ENCODE results near the gene PSMC5. TPM values are rescaled to one million over a fixed set of nuclear protein-coding genes. Genes with fewer than 3 reads are reported as not detected.

Gene PSMC5
- total and polyA plus RNA-seq, 4 donors, result 51.0 to 87.4 (median 72.2) TPM

DNA sequence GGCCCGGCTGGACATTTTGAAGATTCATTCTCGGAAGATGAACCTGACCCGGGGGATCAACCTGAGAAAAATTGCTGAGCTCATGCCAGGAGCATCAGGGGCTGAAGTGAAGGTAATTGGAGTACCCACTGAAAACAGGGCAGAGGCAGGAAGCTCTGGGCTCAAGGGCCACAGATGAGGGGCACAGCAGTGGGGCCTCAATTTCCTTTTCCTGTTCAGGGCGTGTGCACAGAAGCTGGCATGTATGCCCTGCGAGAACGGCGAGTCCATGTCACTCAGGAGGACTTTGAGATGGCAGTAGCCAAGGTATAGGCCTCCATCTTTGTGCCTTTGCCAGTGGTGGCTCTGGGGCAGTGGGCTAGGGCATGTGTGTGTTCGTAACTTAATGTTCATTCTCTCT, 4.3 kb downstream of the PSMC5 start:
- no peaks in the 10 kb centered on the region for H3K27me3 ChIP-seq (ENCODE audit: control insufficient read depth in 4 of 4, insufficient read depth in 4 of 4, low read length in 3 of 4)
- TF ChIP-seq, protein P1, sequence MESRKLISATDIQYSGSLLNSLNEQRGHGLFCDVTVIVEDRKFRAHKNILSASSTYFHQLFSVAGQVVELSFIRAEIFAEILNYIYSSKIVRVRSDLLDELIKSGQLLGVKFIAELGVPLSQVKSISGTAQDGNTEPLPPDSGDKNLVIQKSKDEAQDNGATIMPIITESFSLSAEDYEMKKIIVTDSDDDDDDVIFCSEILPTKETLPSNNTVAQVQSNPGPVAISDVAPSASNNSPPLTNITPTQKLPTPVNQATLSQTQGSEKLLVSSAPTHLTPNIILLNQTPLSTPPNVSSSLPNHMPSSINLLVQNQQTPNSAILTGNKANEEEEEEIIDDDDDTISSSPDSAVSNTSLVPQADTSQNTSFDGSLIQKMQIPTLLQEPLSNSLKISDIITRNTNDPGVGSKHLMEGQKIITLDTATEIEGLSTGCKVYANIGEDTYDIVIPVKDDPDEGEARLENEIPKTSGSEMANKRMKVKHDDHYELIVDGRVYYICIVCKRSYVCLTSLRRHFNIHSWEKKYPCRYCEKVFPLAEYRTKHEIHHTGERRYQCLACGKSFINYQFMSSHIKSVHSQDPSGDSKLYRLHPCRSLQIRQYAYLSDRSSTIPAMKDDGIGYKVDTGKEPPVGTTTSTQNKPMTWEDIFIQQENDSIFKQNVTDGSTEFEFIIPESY (IDR thresholded peaks at IDR 0.05), result no peak
- TF ChIP-seq RXRA (IDR thresholded peaks at IDR 0.05) (no peak), HNF4A (conservative IDR thresholded peaks at IDR 0.05) (no peak), EGR1 (IDR thresholded peaks at IDR 0.05; ENCODE audit: low read depth in 2 of 2) (no peak), TAF1 (conservative IDR thresholded peaks at IDR 0.05) (no peak)
- TF ChIP-seq, protein P2, sequence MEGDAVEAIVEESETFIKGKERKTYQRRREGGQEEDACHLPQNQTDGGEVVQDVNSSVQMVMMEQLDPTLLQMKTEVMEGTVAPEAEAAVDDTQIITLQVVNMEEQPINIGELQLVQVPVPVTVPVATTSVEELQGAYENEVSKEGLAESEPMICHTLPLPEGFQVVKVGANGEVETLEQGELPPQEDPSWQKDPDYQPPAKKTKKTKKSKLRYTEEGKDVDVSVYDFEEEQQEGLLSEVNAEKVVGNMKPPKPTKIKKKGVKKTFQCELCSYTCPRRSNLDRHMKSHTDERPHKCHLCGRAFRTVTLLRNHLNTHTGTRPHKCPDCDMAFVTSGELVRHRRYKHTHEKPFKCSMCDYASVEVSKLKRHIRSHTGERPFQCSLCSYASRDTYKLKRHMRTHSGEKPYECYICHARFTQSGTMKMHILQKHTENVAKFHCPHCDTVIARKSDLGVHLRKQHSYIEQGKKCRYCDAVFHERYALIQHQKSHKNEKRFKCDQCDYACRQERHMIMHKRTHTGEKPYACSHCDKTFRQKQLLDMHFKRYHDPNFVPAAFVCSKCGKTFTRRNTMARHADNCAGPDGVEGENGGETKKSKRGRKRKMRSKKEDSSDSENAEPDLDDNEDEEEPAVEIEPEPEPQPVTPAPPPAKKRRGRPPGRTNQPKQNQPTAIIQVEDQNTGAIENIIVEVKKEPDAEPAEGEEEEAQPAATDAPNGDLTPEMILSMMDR (IDR thresholded peaks at IDR 0.05; ENCODE audit: low read depth, low read length, missing input control), result no peak
- TF ChIP-seq, protein P3, sequence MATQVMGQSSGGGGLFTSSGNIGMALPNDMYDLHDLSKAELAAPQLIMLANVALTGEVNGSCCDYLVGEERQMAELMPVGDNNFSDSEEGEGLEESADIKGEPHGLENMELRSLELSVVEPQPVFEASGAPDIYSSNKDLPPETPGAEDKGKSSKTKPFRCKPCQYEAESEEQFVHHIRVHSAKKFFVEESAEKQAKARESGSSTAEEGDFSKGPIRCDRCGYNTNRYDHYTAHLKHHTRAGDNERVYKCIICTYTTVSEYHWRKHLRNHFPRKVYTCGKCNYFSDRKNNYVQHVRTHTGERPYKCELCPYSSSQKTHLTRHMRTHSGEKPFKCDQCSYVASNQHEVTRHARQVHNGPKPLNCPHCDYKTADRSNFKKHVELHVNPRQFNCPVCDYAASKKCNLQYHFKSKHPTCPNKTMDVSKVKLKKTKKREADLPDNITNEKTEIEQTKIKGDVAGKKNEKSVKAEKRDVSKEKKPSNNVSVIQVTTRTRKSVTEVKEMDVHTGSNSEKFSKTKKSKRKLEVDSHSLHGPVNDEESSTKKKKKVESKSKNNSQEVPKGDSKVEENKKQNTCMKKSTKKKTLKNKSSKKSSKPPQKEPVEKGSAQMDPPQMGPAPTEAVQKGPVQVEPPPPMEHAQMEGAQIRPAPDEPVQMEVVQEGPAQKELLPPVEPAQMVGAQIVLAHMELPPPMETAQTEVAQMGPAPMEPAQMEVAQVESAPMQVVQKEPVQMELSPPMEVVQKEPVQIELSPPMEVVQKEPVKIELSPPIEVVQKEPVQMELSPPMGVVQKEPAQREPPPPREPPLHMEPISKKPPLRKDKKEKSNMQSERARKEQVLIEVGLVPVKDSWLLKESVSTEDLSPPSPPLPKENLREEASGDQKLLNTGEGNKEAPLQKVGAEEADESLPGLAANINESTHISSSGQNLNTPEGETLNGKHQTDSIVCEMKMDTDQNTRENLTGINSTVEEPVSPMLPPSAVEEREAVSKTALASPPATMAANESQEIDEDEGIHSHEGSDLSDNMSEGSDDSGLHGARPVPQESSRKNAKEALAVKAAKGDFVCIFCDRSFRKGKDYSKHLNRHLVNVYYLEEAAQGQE (IDR thresholded peaks at IDR 0.05), result no peak
- H3K4me1 ChIP-seq (ENCODE audit: control insufficient read depth in 4 of 4, insufficient read depth in 4 of 4, low read length in 3 of 4), result peaks cover 0 to 18% (median 10%) of the 10 kb centered on the region in 4 donors
- H3K4me3 ChIP-seq (ENCODE audit: low read depth in 1 of 3, low read length in 3 of 3), result no peak overlapping the region
- WGBS, result 81% methylated on average over 8 of the region's 8 CpGs
- no peak for DNase-seq (ENCODE audit: low spot score)
- H3K9ac ChIP-seq (ENCODE audit: low read depth in 1 of 2, low read length in 2 of 2), result no peak overlapping the region
- H3K27ac ChIP-seq (ENCODE audit: low read depth in 1 of 2, low read length in 2 of 2), result no peak overlapping the region
- H3K36me3 ChIP-seq (ENCODE audit: control insufficient read depth in 4 of 4, insufficient read depth in 3 of 4, low read depth in 1 of 4, low read length in 3 of 4), result peaks cover 27 to 63% (median 55%) of the 10 kb centered on the region in 4 donors
- H3K9me3 ChIP-seq (ENCODE audit: control insufficient read depth in 4 of 4, low read length in 3 of 4), result no peaks in the 10 kb centered on the region

DNA sequence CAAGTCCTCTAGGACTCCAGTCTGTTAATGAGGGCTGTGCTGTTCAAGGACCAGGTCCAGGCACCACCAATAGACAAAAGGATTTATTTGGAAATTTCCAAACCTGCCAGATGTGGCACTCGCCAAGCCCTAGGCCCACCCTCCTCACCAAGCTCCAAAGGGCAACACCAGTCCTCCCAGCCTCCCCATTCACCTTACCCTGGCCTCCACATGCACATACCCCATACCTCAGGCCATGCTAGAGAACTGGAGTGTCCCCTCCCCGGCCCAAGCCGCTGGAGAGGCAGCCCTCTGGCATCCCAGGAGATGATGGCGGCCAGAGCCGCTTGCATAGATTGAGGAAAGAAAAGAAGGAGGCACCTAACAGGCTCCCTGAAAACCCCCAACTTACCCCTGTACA, 4.8 kb downstream of the PSMC5 start:
- Histone ChIP-seq H3K4me1 (ENCODE audit: control insufficient read depth in 4 of 4, insufficient read depth in 4 of 4, low read length in 3 of 4) (peaks cover 0 to 16% (median 9%) of the 10 kb centered on the region in 4 donors), H3K9ac (ENCODE audit: low read depth in 1 of 2, low read length in 2 of 2) (no peak overlapping the region), H3K27ac (ENCODE audit: low read depth in 1 of 2, low read length in 2 of 2) (no peak overlapping the region), H3K36me3 (ENCODE audit: control insufficient read depth in 4 of 4, insufficient read depth in 3 of 4, low read depth in 1 of 4, low read length in 3 of 4) (peaks cover 27 to 68% (median 58%) of the 10 kb centered on the region in 4 donors), H3K9me3 (ENCODE audit: control insufficient read depth in 4 of 4, low read length in 3 of 4) (no peaks in the 10 kb centered on the region), H3K4me3 (ENCODE audit: low read depth in 1 of 3, low read length in 3 of 3) (no peak overlapping the region), H3K27me3 (ENCODE audit: control insufficient read depth in 4 of 4, insufficient read depth in 4 of 4, low read length in 3 of 4) (no peaks in the 10 kb centered on the region)
- DNase-seq (ENCODE audit: low spot score), result no peak
- TF ChIP-seq YY1 (IDR thresholded peaks at IDR 0.05) (no peak), RAD21 (IDR thresholded peaks at IDR 0.05) (no peak), GABPA (IDR thresholded peaks at IDR 0.05 in 1 of 2, conservative IDR thresholded peaks at IDR 0.05 in 1 of 2) (no peak), TAF1 (conservative IDR thresholded peaks at IDR 0.05) (no peak), EGR1 (IDR thresholded peaks at IDR 0.05; ENCODE audit: low read depth in 2 of 2) (no peak)
- TF ChIP-seq, protein P1 (IDR thresholded peaks at IDR 0.05), result no peak
- TF ChIP-seq, protein P4, sequence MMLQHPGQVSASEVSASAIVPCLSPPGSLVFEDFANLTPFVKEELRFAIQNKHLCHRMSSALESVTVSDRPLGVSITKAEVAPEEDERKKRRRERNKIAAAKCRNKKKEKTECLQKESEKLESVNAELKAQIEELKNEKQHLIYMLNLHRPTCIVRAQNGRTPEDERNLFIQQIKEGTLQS (IDR thresholded peaks at IDR 0.05), result no peak
- TF ChIP-seq, protein P5, sequence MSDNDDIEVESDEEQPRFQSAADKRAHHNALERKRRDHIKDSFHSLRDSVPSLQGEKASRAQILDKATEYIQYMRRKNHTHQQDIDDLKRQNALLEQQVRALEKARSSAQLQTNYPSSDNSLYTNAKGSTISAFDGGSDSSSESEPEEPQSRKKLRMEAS (IDR thresholded peaks at IDR 0.05), result no peak
- 87% methylated on average over 5 of the region's 5 CpGs for WGBS
